OCI-LY1 (cell line): Measurements from ENCODE around the gene SPOCK1.

Experiments
- EZH2 ChIP-seq: fragments of 200-600 bp; sonication (generic), shearing (Covaris generic); IDR thresholded peaks from 2 replicates; pipeline ENCODE4 v1.8.0; 2017; ENCODE audit warnings: borderline replicate concordance, mixed run types, mild to moderate bottlenecking, antibody characterized with exemption, low read length, moderate library complexity, mixed read lengths
- TF ChIP-seq, protein P1 (sequence below): fragments of 200-600 bp; sonication (generic), shearing (Covaris generic); IDR thresholded peaks from 2 replicates; pipeline ENCODE4 v1.5.1; 2017; ENCODE audit warnings: mild to moderate bottlenecking, antibody characterized with exemption, low read length, moderate library complexity, mixed read lengths

DNA sequence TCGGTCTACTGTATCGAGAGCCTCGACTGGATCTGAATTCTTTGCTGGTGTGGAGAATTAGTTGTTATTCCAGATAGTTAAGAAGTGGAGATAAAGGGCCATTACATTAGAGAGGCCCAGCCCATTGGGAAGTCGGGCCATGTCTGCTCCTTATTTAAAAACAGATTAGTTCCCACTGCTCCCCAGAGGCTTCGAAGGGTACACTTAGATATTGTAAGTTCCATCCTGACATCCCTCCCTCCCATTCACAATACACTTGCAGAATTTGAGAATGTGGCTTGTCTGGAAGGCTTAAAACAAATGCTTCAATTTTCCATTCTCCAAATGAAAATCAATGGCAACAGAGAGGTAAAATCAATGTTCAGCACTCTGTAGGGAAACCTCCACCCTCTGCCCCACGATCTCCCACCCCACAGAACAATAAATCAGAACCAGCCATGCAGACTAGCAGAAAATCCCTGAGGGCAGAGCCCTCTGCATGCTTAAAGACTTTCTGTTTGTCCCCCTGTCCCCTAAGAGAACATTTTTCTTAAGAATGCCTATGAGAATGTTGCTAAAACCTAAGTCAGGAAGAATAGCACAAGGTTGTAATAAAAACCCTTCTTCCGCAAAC is 364.1 kb downstream of the SPOCK1 start:
- TF ChIP-seq, protein P1, sequence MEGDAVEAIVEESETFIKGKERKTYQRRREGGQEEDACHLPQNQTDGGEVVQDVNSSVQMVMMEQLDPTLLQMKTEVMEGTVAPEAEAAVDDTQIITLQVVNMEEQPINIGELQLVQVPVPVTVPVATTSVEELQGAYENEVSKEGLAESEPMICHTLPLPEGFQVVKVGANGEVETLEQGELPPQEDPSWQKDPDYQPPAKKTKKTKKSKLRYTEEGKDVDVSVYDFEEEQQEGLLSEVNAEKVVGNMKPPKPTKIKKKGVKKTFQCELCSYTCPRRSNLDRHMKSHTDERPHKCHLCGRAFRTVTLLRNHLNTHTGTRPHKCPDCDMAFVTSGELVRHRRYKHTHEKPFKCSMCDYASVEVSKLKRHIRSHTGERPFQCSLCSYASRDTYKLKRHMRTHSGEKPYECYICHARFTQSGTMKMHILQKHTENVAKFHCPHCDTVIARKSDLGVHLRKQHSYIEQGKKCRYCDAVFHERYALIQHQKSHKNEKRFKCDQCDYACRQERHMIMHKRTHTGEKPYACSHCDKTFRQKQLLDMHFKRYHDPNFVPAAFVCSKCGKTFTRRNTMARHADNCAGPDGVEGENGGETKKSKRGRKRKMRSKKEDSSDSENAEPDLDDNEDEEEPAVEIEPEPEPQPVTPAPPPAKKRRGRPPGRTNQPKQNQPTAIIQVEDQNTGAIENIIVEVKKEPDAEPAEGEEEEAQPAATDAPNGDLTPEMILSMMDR: no peak
- no peak for TF ChIP-seq EZH2
